ENCODE results near the gene UQCRQ.

Gene UQCRQ

DNA sequence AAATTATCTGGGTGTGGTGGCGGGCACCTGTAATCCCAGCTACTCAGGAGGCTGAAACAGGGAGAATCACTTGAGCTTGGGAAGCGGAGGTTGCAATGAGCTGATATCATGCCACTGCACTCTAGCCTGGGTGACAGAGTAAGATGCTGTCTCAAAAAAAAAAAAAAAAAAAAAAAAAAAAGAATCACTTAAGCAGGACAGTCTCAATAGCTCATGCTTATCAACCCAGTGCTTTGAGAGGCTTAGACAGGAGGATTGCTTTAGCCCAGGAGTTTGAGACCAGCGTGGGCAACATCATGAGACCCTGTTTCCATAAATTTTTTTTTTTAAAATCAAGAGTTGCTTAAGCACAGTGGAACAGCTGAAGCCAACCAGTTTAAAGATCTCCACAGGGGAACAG is 49.6 kb downstream of the UQCRQ start:
- no peak for DNase-seq (ENCODE audit: low read depth)

Data from activated T-helper 1 cell treated with Interleukin-2 at 50 U/mL for 16 hours (primary cell).